HCT116 (cell line): ENCODE data around the gene TMEM132E. TPM values are rescaled to one million over a fixed set of nuclear protein-coding genes. Genes with fewer than 3 reads are reported as not detected.

Source experiments
- ATAC-seq: fragments of 200-7000 bp; cut with Tn5 transposase; 2 replicates; pipeline ENCODE4 v1.9.1; 2020; ENCODE audit warnings: mild to moderate bottlenecking, moderate library complexity
- BruUV-seq: library from RNA; stranded (reverse); fragments of 400-500 nt; replicated peaks from 2 replicates; lab custom pipeline; 2021; lab: Mats Ljungman, UMichigan
- CTCF ChIA-PET: fragments of 300-600 bp; sonication (Branson Sonifier 250); formaldehyde crosslinking; loops from one replicate; lab custom pipeline; 2021; ENCODE audit warnings: antibody characterized with exemption; lab: Charles Lee
- POLR2A ChIA-PET: fragments of 300-600, 350-600 bp; sonication (Branson Sonifier 250); formaldehyde crosslinking; loops from one replicate; lab custom pipeline; 2021; ENCODE audit warnings: antibody characterized with exemption; lab: Charles Lee
- RAD21 ChIA-PET, 2 experiments: fragments of 300-600 bp; sonication (Branson Sonifier 250); formaldehyde crosslinking; loops; one replicate each; lab custom pipeline; 2023; ENCODE audit warnings: low total read pairs in 2 of 2; ENCODE audit not compliant: uncharacterized antibody in 2 of 2, unreplicated experiment in 2 of 2, low non-redundant PET in 1 of 2; lab: Charles Lee
- DNase-seq: peaks from one replicate; pipeline ENCODE4 v3.0.0-alpha.2; 2010; ENCODE audit warnings: low read depth, low spot score
- H2AFZ ChIP-seq: fragments of 200-600 bp; shearing (Covaris generic), sonication (generic); 2 replicates; pipeline ENCODE4 v1.6.1; 2017; ENCODE audit warnings: low read depth, mixed run types, mixed read lengths, antibody characterized with exemption, low read length; ENCODE audit not compliant: poor library complexity, severe bottlenecking
- H3K27ac ChIP-seq: 2 replicates; pipeline ENCODE4 v1.5.1; 2012; ENCODE audit warnings: low read depth, low read length
- H3K27me3 ChIP-seq: fragments of 200-600 bp; sonication (generic); 2 replicates; pipeline ENCODE4 v1.6.1; 2016; ENCODE audit warnings: mixed run types, low read length, mixed read lengths; ENCODE audit not compliant: insufficient read depth
- H3K36me3 ChIP-seq, 2 experiments: fragments of 200-500 bp in 1 of 2; fragments of 200-600 bp in 1 of 2; sonication (Bioruptor generic) in 1 of 2; sonication (generic) in 1 of 2; 2 replicates each; pipeline versions ENCODE4 v1.5.1 to v1.6.1; 2014 to 2016; ENCODE audit warnings: low read length in 2 of 2, inconsistent platforms in 1 of 2, mixed read lengths in 1 of 2, mixed run types in 1 of 2; ENCODE audit not compliant: insufficient read depth in 2 of 2, control insufficient read depth in 1 of 2
- H3K4me1 ChIP-seq, 2 experiments: fragments of 200-600 bp in 1 of 2; sonication (generic) in 1 of 2; 2 replicates each; pipeline versions ENCODE4 v1.5.1 to v1.6.1; 2012 to 2017; ENCODE audit warnings: low read length in 2 of 2, inconsistent platforms in 1 of 2, mild to moderate bottlenecking in 1 of 2, mixed read lengths in 1 of 2, mixed run types in 1 of 2, moderate library complexity in 1 of 2; ENCODE audit not compliant: insufficient read depth in 2 of 2, control insufficient read depth in 1 of 2
- H3K4me2 ChIP-seq: fragments of 200-600 bp; sonication (generic); 2 replicates; pipeline ENCODE4 v1.6.1; 2017; ENCODE audit warnings: mixed run types, low read length, mixed read lengths
- H3K4me3 ChIP-seq, 2 experiments: fragments of 200-600 bp in 1 of 2; sonication (generic) in 1 of 2; replicated peaks in 1 of 2; 2 replicates each; pipeline ENCODE4 v1.5.1; 2011 to 2016; ENCODE audit warnings: low read length in 2 of 2, control low read depth in 1 of 2, low read depth in 1 of 2, mild to moderate bottlenecking in 1 of 2, mixed read lengths in 1 of 2, mixed run types in 1 of 2
- H3K79me2 ChIP-seq: fragments of 200-600 bp; sonication (generic); 2 replicates; pipeline ENCODE4 v1.6.1; 2017; ENCODE audit warnings: mild to moderate bottlenecking, mixed run types, low read length, moderate library complexity, mixed read lengths; ENCODE audit not compliant: insufficient read depth
- H3K9ac ChIP-seq: fragments of 200-600 bp; sonication (generic); 2 replicates; pipeline ENCODE4 v1.6.1; 2016; ENCODE audit warnings: low read length, mixed read lengths
- H3K9me2 ChIP-seq: fragments of 200-600 bp; sonication (generic), shearing (Covaris generic); 2 replicates; pipeline ENCODE4 v1.6.1; 2017; ENCODE audit warnings: mixed run types, mild to moderate bottlenecking, moderate library complexity; ENCODE audit not compliant: insufficient read depth
- H3K9me3 ChIP-seq, 2 experiments: fragments of 200-500 bp in 1 of 2; fragments of 200-600 bp in 1 of 2; sonication (Bioruptor generic) in 1 of 2; sonication (generic) in 1 of 2; 2 replicates each; pipeline ENCODE4 v1.6.1; 2014 to 2017; ENCODE audit warnings: low read length in 2 of 2, mixed read lengths in 2 of 2, inconsistent platforms in 1 of 2, low read depth in 1 of 2, mild to moderate bottlenecking in 1 of 2, mixed run types in 1 of 2, moderate library complexity in 1 of 2; ENCODE audit not compliant: control insufficient read depth in 1 of 2, insufficient read depth in 1 of 2
- H4K20me1 ChIP-seq: fragments of 200-600 bp; sonication (generic), shearing (Covaris generic); 2 replicates; pipeline ENCODE4 v1.6.1; 2017; ENCODE audit warnings: mixed run types, mild to moderate bottlenecking, moderate library complexity; ENCODE audit not compliant: insufficient read depth
- CBX3 ChIP-seq: IDR thresholded peaks from 2 replicates; pipeline ENCODE4 v1.6.1; 2012; ENCODE audit warnings: low read depth
- EGR1 ChIP-seq: IDR thresholded peaks from 2 replicates; pipeline ENCODE4 v1.6.1; 2012; ENCODE audit warnings: low read depth
- ELF1 ChIP-seq: IDR thresholded peaks from 2 replicates; pipeline ENCODE4 v1.6.1; 2012; ENCODE audit warnings: low read depth, borderline replicate concordance
- EZH2 ChIP-seq: fragments of 200-600 bp; sonication (generic); IDR thresholded peaks from 2 replicates; pipeline ENCODE4 v1.6.1; 2017; ENCODE audit warnings: antibody characterized with exemption, mixed run types
- JUND ChIP-seq: IDR thresholded peaks from 2 replicates; pipeline ENCODE4 v1.6.1; 2012
- MAX ChIP-seq: IDR thresholded peaks from 2 replicates; pipeline ENCODE4 v1.6.1; 2012
- POLR2A ChIP-seq: IDR thresholded peaks from 2 replicates; pipeline ENCODE4 v1.7.0; 2011; ENCODE audit warnings: borderline replicate concordance; ENCODE audit not compliant: insufficient read depth, insufficient read length; ENCODE audit errors: extremely low read depth
- POLR2AphosphoS5 ChIP-seq: IDR thresholded peaks from 2 replicates; pipeline ENCODE4 v1.6.1; 2011; ENCODE audit warnings: mild to moderate bottlenecking, low read depth, low read length, moderate library complexity
- RAD21 ChIP-seq: IDR thresholded peaks from 2 replicates; pipeline ENCODE4 v1.6.1; 2012; ENCODE audit warnings: low read depth, mild to moderate bottlenecking
- SIN3A ChIP-seq: IDR thresholded peaks from 2 replicates; pipeline ENCODE4 v1.6.1; 2012; ENCODE audit warnings: low read depth
- SP1 ChIP-seq: IDR thresholded peaks from 2 replicates; pipeline ENCODE4 v1.6.1; 2012; ENCODE audit warnings: low read depth
- ZBTB33 ChIP-seq: IDR thresholded peaks from 2 replicates; pipeline ENCODE4 v1.6.1; 2011; ENCODE audit warnings: mild to moderate bottlenecking, low read length, moderate library complexity; ENCODE audit not compliant: insufficient replicate concordance; ENCODE audit errors: extremely low read depth
- ZNF274 ChIP-seq: fragments of 200-500 bp; sonication (Bioruptor generic); IDR thresholded peaks from 2 replicates; pipeline ENCODE4 v1.6.1; 2014; ENCODE audit warnings: mild to moderate bottlenecking, low read depth, low read length, inconsistent platforms
- intact Hi-C: fragments of 100-400 bp; cut with micrococcal nuclease; formaldehyde crosslinking; loops from 2 replicates; pipeline ENCODE4 v1.10.0; 2022
- total RNA-seq: library from RNA; stranded (reverse); gene quantifications from one replicate; pipeline ENCODE4 v1.2.1, GENCODE V29; 2021; ENCODE audit not compliant: unreplicated experiment
- TF ChIP-seq, protein P1 (sequence below): IDR thresholded peaks from 2 replicates; pipeline ENCODE4 v1.6.1; 2012; ENCODE audit warnings: low read depth
- TF ChIP-seq, protein P2 (sequence below), 3 experiments: fragments of 200-600 bp in 1 of 3; sonication (generic) in 1 of 3; IDR thresholded peaks in 2 of 3; conservative IDR thresholded peaks in 1 of 3; 2 replicates each; pipeline ENCODE4 v1.5.1; 2012 to 2017; ENCODE audit warnings: low read depth in 2 of 3, low read length in 2 of 3, antibody characterized with exemption in 1 of 3, borderline replicate concordance in 1 of 3, control low read depth in 1 of 3, mild to moderate bottlenecking in 1 of 3, mixed read lengths in 1 of 3, mixed run types in 1 of 3, moderate library complexity in 1 of 3; ENCODE audit not compliant: insufficient read depth in 1 of 3

TMEM132E gene
- total RNA-seq, 1 experiment from 2014 or later, result not detected

- ChIA-PET POLR2A (no interaction called here), RAD21 (no interaction called here), CTCF (no interaction called here)
- no peaks in the 10 kb centered on the region for H3K79me2 ChIP-seq
- no peak overlapping the region for H3K9ac ChIP-seq
- H4K20me1 ChIP-seq, result no peaks in the 10 kb centered on the region
- TF ChIP-seq ZBTB33 (no peak), SP1 (no peak)
- no peak overlapping the region for H2AFZ ChIP-seq
- no peak for ATAC-seq
- no peak overlapping the region for H3K4me2 ChIP-seq
- no peaks in the 10 kb centered on the region for H3K36me3 ChIP-seq
- intact Hi-C loops, result no loop called here
- BruUV-seq, result no TSS peak
- H3K27me3 ChIP-seq, result peaks cover 34% of the 10 kb centered on the region
- no peaks in the 10 kb centered on the region for H3K9me3 ChIP-seq
- H3K4me1 ChIP-seq, result peaks cover 6% of the 10 kb centered on the region in 2 experiments; a peak in 2 of 4 replicates
- H3K4me3 ChIP-seq, result no peak overlapping the region
- no peak overlapping the region for H3K27ac ChIP-seq
- H3K9me2 ChIP-seq, result no peaks in the 10 kb centered on the region
- no peak for DNase-seq
Observed at GRCh38 chr17:34628879-34629278, 49.5 kb downstream of the TMEM132E start.

- no TSS peak for BruUV-seq
- CTCF ChIA-PET, result no interaction called here
- no peak for DNase-seq
- ATAC-seq, result peak; percentile 42
- H3K27me3 ChIP-seq, result peaks cover 23% of the 10 kb centered on the region
- H3K4me1 ChIP-seq, result peaks cover 0 to 6% of the 10 kb centered on the region in 2 experiments; a peak in 1 of 4 replicates
- RAD21 ChIA-PET, result no interaction called here
- no peaks in the 10 kb centered on the region for H3K79me2 ChIP-seq
- no peak overlapping the region for H2AFZ ChIP-seq
- H3K9ac ChIP-seq, result no peak overlapping the region
- H3K4me3 ChIP-seq, result no peak overlapping the region
- POLR2A ChIA-PET, result no interaction called here
- no peaks in the 10 kb centered on the region for H3K9me3 ChIP-seq
- H4K20me1 ChIP-seq, result no peaks in the 10 kb centered on the region
- no peaks in the 10 kb centered on the region for H3K36me3 ChIP-seq
- H3K9me2 ChIP-seq, result no peaks in the 10 kb centered on the region
- no peak overlapping the region for H3K27ac ChIP-seq
- H3K4me2 ChIP-seq, result no peak overlapping the region
- intact Hi-C loops, result no loop called here
- TF ChIP-seq EGR1 (no peak), ZNF274 (no peak), CBX3 (no peak), POLR2A (no peak), SIN3A (no peak), EZH2 (no peak), ELF1 (no peak), JUND (no peak), MAX (no peak), POLR2AphosphoS5 (no peak), RAD21 (no peak)
- TF ChIP-seq, protein P1, sequence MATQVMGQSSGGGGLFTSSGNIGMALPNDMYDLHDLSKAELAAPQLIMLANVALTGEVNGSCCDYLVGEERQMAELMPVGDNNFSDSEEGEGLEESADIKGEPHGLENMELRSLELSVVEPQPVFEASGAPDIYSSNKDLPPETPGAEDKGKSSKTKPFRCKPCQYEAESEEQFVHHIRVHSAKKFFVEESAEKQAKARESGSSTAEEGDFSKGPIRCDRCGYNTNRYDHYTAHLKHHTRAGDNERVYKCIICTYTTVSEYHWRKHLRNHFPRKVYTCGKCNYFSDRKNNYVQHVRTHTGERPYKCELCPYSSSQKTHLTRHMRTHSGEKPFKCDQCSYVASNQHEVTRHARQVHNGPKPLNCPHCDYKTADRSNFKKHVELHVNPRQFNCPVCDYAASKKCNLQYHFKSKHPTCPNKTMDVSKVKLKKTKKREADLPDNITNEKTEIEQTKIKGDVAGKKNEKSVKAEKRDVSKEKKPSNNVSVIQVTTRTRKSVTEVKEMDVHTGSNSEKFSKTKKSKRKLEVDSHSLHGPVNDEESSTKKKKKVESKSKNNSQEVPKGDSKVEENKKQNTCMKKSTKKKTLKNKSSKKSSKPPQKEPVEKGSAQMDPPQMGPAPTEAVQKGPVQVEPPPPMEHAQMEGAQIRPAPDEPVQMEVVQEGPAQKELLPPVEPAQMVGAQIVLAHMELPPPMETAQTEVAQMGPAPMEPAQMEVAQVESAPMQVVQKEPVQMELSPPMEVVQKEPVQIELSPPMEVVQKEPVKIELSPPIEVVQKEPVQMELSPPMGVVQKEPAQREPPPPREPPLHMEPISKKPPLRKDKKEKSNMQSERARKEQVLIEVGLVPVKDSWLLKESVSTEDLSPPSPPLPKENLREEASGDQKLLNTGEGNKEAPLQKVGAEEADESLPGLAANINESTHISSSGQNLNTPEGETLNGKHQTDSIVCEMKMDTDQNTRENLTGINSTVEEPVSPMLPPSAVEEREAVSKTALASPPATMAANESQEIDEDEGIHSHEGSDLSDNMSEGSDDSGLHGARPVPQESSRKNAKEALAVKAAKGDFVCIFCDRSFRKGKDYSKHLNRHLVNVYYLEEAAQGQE, result no peak
- TF ChIP-seq, protein P2, sequence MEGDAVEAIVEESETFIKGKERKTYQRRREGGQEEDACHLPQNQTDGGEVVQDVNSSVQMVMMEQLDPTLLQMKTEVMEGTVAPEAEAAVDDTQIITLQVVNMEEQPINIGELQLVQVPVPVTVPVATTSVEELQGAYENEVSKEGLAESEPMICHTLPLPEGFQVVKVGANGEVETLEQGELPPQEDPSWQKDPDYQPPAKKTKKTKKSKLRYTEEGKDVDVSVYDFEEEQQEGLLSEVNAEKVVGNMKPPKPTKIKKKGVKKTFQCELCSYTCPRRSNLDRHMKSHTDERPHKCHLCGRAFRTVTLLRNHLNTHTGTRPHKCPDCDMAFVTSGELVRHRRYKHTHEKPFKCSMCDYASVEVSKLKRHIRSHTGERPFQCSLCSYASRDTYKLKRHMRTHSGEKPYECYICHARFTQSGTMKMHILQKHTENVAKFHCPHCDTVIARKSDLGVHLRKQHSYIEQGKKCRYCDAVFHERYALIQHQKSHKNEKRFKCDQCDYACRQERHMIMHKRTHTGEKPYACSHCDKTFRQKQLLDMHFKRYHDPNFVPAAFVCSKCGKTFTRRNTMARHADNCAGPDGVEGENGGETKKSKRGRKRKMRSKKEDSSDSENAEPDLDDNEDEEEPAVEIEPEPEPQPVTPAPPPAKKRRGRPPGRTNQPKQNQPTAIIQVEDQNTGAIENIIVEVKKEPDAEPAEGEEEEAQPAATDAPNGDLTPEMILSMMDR (IDR thresholded peaks at IDR 0.05 in 2 of 3, conservative IDR thresholded peaks at IDR 0.05 in 1 of 3; ENCODE audit: borderline replicate concordance in 1 of 3, insufficient read depth in 1 of 3, low read depth in 2 of 3, low read length in 2 of 3), result no peak
Observed at GRCh38 chr17:34633351-34633750, 54.0 kb downstream of the TMEM132E start.
